Activated T-cell treated with anti-CD3 and anti-CD28 coated beads, Interleukin-2, amount 50 U/mL, for 24 hours (primary cell): Measurements from ENCODE around the gene PCK2.
A peak's percentile ranks its signal among the peaks of the same experiment; 100 is the strongest.

Source experiments
- DNase-seq: peaks from one replicate; pipeline ENCODE4 v3.0.0-alpha.2; 2020
- H3K27ac Mint-ChIP-seq: 2 replicates; pipeline ENCODE4 v1.8.0; 2020; ENCODE audit warnings: mild to moderate bottlenecking, mixed read lengths
- H3K27me3 Mint-ChIP-seq: 2 replicates; pipeline ENCODE4 v1.8.0; 2020; ENCODE audit warnings: mixed read lengths
- H3K36me3 Mint-ChIP-seq: 2 replicates; pipeline ENCODE4 v1.8.0; 2020; ENCODE audit warnings: low read depth, mixed read lengths
- H3K4me1 Mint-ChIP-seq: 2 replicates; pipeline ENCODE4 v1.8.0; 2020; ENCODE audit warnings: low read depth, mixed read lengths
- H3K4me3 Mint-ChIP-seq: 2 replicates; pipeline ENCODE4 v1.8.0; 2020; ENCODE audit warnings: mild to moderate bottlenecking, moderate library complexity, mixed read lengths
- H3K9me3 Mint-ChIP-seq: 2 replicates; pipeline ENCODE4 v1.8.0; 2020; ENCODE audit warnings: mixed read lengths

PCK2 gene

GRCh38 chr14:24057867-24058259 lies 36.2 kb upstream of the PCK2 start:
- Mint-ChIP-seq H3K9me3 (no peaks in the 10 kb centered on the region), H3K4me1 (peaks cover 14% of the 10 kb centered on the region), H3K27ac (peak overlapping the region; percentile 69), H3K27me3 (peaks cover 9% of the 10 kb centered on the region), H3K36me3 (no peaks in the 10 kb centered on the region), H3K4me3 (no peak overlapping the region)
- no peak for DNase-seq

DNA sequence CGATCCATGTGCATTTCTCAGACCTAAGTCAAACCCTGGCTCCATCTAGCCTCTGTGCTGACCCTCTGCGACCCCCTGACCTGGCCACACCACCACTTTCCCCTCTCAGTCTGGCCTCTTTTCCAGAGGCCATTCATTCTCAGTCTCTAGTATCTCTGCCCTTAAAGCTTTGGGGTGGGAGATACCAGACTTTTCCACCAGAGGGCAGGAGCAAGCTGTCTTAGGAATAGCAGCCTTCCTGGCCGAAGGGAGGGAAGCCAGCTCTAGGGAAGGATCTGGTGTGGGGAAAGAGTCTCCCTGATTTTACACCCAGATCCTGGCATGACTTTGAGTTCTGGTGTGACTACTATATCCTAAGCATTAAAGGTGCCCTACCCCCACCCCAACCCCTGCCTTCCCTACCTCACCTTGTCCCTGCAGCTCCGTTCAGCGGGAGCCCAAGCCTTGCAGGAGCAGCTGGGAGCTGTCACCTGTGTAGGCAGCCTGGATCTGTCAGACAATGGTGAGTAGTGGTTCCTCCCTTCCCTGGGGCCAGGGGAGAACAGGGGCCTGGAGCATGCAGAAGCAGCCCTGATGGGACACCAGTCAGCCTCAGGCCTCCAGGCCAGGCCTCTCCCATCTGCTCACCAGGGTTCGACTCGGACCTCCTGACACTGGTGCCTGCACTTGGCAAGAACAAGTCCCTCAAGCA lies 35.7 kb upstream of the PCK2 start:
- Mint-ChIP-seq H3K27ac (peak overlapping the region; percentile 69), H3K4me3 (no peak overlapping the region), H3K4me1 (peaks cover 9% of the 10 kb centered on the region), H3K36me3 (no peaks in the 10 kb centered on the region), H3K9me3 (no peaks in the 10 kb centered on the region), H3K27me3 (peaks cover 9% of the 10 kb centered on the region)
- peak; percentile 64 for DNase-seq

GRCh38 chr14:24058951-24059475 lies 35.1 kb upstream of the PCK2 start:
- Mint-ChIP-seq H3K27ac (no peak overlapping the region), H3K36me3 (no peaks in the 10 kb centered on the region), H3K4me1 (peaks cover 3% of the 10 kb centered on the region), H3K4me3 (no peak overlapping the region), H3K9me3 (no peaks in the 10 kb centered on the region), H3K27me3 (peaks cover 9% of the 10 kb centered on the region)
- no peak for DNase-seq

GRCh38 chr14:24059841-24060388 lies 34.2 kb upstream of the PCK2 start:
- Mint-ChIP-seq H3K9me3 (no peaks in the 10 kb centered on the region), H3K4me3 (no peak overlapping the region), H3K4me1 (peaks cover 2% of the 10 kb centered on the region), H3K36me3 (no peaks in the 10 kb centered on the region), H3K27me3 (peaks cover 6% of the 10 kb centered on the region), H3K27ac (no peak overlapping the region)
- no peak for DNase-seq

GRCh38 chr14:24060443-24060842 lies 33.7 kb upstream of the PCK2 start:
- Mint-ChIP-seq H3K36me3 (no peaks in the 10 kb centered on the region), H3K4me1 (peaks cover 2% of the 10 kb centered on the region)

GRCh38 chr14:24060984-24061913 lies 32.9 kb upstream of the PCK2 start:
- Mint-ChIP-seq H3K27ac (no peak overlapping the region), H3K9me3 (no peaks in the 10 kb centered on the region), H3K4me1 (peaks cover 2% of the 10 kb centered on the region), H3K36me3 (no peaks in the 10 kb centered on the region), H3K4me3 (no peak overlapping the region), H3K27me3 (no peaks in the 10 kb centered on the region)
- no peak for DNase-seq

More at GRCh38 chr14:24060443-24060842, 33.7 kb upstream of the PCK2 start:
- no peak overlapping the region for H3K4me3 Mint-ChIP-seq
- DNase-seq: no peak
- no peak overlapping the region for H3K27ac Mint-ChIP-seq
- H3K9me3 Mint-ChIP-seq: no peaks in the 10 kb centered on the region
- H3K27me3 Mint-ChIP-seq: peaks cover under 1% of the 10 kb centered on the region

DNA sequence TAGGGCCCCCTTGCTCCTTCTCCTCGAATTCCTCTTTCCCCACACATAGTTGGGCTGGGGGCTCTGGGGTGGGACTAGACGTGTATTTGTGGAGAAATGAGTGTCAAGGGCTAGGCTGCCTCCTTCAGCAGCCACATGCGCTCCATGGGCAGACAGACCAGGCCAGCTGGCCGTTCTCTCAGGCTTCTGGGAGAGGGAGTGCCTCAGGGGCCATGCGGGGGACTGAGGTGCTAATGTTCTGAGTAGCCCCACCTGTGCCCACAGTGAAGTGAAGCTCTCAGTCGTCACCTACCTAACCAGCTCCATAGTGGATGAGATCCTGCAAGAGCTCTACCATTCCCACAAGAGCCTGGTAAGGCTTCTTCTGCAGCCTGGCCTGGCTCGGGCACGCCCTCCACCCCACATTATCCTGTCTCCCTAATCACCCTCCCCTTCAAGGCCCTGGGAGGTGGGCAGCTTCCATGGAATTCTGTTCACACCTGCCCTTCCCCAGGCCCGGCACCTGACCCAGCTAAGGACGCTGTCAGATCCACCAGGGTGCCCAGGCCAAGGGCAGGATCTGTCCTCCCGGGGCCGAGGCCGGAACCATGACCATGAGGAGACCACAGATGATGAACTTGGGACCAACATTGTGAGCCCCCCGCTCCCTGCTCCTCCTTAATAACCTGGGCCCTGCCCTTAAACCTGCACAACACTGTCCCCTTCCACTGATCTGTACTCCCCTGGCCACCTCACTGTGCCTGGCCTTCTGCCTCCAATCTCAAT lies 31.7 kb upstream of the PCK2 start:
- Mint-ChIP-seq H3K9me3 (no peaks in the 10 kb centered on the region), H3K27ac (no peak overlapping the region), H3K36me3 (no peaks in the 10 kb centered on the region), H3K27me3 (no peaks in the 10 kb centered on the region), H3K4me3 (no peak overlapping the region), H3K4me1 (peaks cover 2% of the 10 kb centered on the region)
- DNase-seq: no peak

GRCh38 chr14:24063263-24063836 lies 30.8 kb upstream of the PCK2 start:
- H3K9me3 Mint-ChIP-seq: no peaks in the 10 kb centered on the region
- no peak overlapping the region for H3K4me3 Mint-ChIP-seq
- no peak overlapping the region for H3K27ac Mint-ChIP-seq

DNA sequence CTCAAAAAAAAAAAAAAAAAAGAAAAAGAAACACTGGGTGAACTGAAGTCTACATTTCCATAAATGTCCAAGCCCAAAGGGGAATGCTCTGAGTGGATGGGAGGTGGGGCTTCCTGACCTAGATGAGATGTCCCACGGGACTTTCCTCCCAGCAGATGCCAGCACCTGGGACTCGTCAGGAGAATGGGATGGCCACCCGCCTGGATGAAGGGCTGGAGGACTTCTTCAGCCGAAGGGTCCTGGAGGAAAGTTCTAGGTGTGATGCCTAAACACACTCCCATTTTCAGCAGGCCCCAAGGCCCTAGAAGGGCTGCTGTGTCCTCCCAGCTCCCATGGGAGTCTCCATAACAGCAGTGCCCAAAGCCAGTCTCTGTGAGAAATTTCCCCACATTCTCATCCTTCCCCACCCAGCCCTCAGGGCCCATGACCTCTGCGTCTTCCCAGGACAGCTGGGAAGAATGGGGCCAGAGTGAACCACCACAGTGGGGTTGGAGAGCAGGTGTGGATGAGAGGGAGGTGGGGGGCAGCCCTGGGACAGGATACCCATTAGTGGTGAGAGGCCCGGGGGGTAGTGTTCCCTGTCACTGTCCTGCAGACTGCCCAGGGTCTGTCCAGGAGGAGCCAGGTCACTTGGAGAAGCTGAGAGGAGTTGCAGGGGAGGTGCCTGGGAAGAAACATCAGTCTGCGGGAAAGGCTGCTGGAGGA lies 29.9 kb upstream of the PCK2 start:
- H3K4me1 Mint-ChIP-seq: no peaks in the 10 kb centered on the region
- no peaks in the 10 kb centered on the region for H3K36me3 Mint-ChIP-seq
- no peaks in the 10 kb centered on the region for H3K9me3 Mint-ChIP-seq
- H3K27ac Mint-ChIP-seq: no peak overlapping the region
- H3K27me3 Mint-ChIP-seq: no peaks in the 10 kb centered on the region
- H3K4me3 Mint-ChIP-seq: no peak overlapping the region
- DNase-seq: no peak

More at GRCh38 chr14:24063263-24063836, 30.8 kb upstream of the PCK2 start:
- no peaks in the 10 kb centered on the region for H3K27me3 Mint-ChIP-seq
- no peaks in the 10 kb centered on the region for H3K4me1 Mint-ChIP-seq
- no peak for DNase-seq
- H3K36me3 Mint-ChIP-seq: no peaks in the 10 kb centered on the region

GRCh38 chr14:24064856-24065255 lies 29.3 kb upstream of the PCK2 start:
- Mint-ChIP-seq H3K27ac (no peak overlapping the region), H3K36me3 (no peaks in the 10 kb centered on the region), H3K9me3 (no peaks in the 10 kb centered on the region), H3K4me1 (no peaks in the 10 kb centered on the region), H3K27me3 (peaks cover 4% of the 10 kb centered on the region), H3K4me3 (no peak overlapping the region)
- DNase-seq: no peak

- Mint-ChIP-seq H3K36me3 (no peaks in the 10 kb centered on the region), H3K27ac (no peak overlapping the region), H3K4me3 (no peak overlapping the region), H3K27me3 (peaks cover 9% of the 10 kb centered on the region), H3K4me1 (peaks cover 4% of the 10 kb centered on the region), H3K9me3 (no peaks in the 10 kb centered on the region)
- DNase-seq: no peak
Observed at GRCh38 chr14:24065408-24065807, 28.7 kb upstream of the PCK2 start.

DNA sequence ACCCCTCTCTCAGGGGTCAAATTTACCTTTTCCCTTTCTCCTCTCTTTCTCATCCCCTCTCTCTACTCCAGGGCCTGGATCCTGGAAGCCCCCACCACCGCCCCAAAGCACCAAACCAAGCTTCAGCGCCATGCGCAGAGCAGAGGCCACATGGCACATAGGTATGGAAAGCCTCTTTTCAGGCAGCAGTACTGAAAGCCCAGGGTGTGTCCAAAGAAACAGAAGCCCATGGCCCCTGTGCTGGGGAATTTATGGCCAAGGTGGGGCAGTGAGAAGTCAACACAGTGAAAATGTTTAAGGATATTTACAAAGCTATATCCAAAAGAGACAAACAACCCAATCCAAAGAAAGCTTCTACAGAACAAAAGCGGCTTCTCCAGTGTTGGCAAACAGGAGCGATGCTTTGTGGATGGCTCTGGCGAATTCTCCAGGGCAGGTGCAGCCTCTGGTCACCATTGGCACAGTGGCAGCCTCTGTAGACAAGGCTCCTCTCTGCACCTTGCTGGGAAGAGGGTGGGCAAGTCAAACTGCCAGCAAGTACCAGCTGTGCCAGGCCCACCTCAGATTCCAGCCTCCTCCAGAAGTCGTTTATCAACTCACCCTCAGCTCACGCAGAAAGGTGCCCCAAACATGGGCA lies 27.5 kb upstream of the PCK2 start:
- Mint-ChIP-seq H3K27me3 (peaks cover 9% of the 10 kb centered on the region), H3K4me3 (no peak overlapping the region), H3K4me1 (peaks cover 14% of the 10 kb centered on the region), H3K36me3 (no peaks in the 10 kb centered on the region), H3K9me3 (no peaks in the 10 kb centered on the region), H3K27ac (no peak overlapping the region)
- no peak for DNase-seq
